Keratinocyte (primary cell): ENCODE data around the gene SCUBE3. TPM values are rescaled to one million over a fixed set of nuclear protein-coding genes. Genes with fewer than 3 reads are reported as not detected.

Experiments
- DNase-seq: peaks from one replicate; pipeline ENCODE4 v3.0.0-alpha.2; 2011; ENCODE audit warnings: low read depth, missing footprints, low spot score
- FAIRE-seq: peaks from 2 replicates; lab custom pipeline; 2011; peaks lifted over from hg19 to GRCh38; lab: Jason Lieb, UNC
- H2AFZ ChIP-seq: 2 replicates; pipeline ENCODE4 v1.6.0; 2012; ENCODE audit warnings: low read length, control low read depth, inconsistent platforms; ENCODE audit not compliant: control insufficient read depth
- H3K27ac ChIP-seq: 2 replicates; pipeline ENCODE4 v1.5.1; 2011; ENCODE audit warnings: low read length; ENCODE audit not compliant: control insufficient read depth, insufficient read depth
- H3K27me3 ChIP-seq: 3 replicates; pipeline ENCODE4 v1.6.0; 2011; ENCODE audit warnings: low read length; ENCODE audit not compliant: control insufficient read depth, insufficient read depth; ENCODE audit errors: extremely low read depth
- H3K36me3 ChIP-seq, 2 experiments: 2 replicates in 1 of 2; 3 replicates in 1 of 2; pipeline ENCODE4 v1.5.1; 2011; ENCODE audit warnings: low read length in 2 of 2, mild to moderate bottlenecking in 1 of 2; ENCODE audit not compliant: control insufficient read depth in 2 of 2, insufficient read depth in 2 of 2; ENCODE audit errors: extremely low read depth in 1 of 2
- H3K4me1 ChIP-seq: 3 replicates; pipeline ENCODE4 v1.5.1; 2011; ENCODE audit warnings: low read length; ENCODE audit not compliant: control insufficient read depth, insufficient read depth; ENCODE audit errors: extremely low read depth
- H3K4me2 ChIP-seq: 3 replicates; pipeline ENCODE4 v1.6.0; 2011; ENCODE audit warnings: low read depth, low read length; ENCODE audit not compliant: control insufficient read depth, insufficient read depth; ENCODE audit errors: extremely low read depth
- H3K4me3 ChIP-seq, 3 experiments: fragments of 200-600 bp in 1 of 3; sonication (generic) in 1 of 3; 2 replicates in 2 of 3; 3 replicates in 1 of 3; pipeline ENCODE4 v1.5.1; 2011 to 2016; ENCODE audit warnings: low read length in 3 of 3, mild to moderate bottlenecking in 3 of 3, control low read depth in 2 of 3, inconsistent platforms in 1 of 3, low read depth in 1 of 3, mixed read lengths in 1 of 3, mixed run types in 1 of 3, moderate library complexity in 1 of 3; ENCODE audit not compliant: control insufficient read depth in 2 of 3, insufficient read depth in 2 of 3; ENCODE audit errors: extremely low read depth in 1 of 3
- H3K79me2 ChIP-seq: 2 replicates; pipeline ENCODE4 v1.6.0; 2012; ENCODE audit warnings: low read length; ENCODE audit not compliant: control insufficient read depth, insufficient read depth
- H3K9ac ChIP-seq: 3 replicates; pipeline ENCODE4 v1.6.0; 2011; ENCODE audit warnings: low read length; ENCODE audit not compliant: control insufficient read depth, insufficient read depth; ENCODE audit errors: extremely low read depth
- H3K9me1 ChIP-seq: 3 replicates; pipeline ENCODE4 v1.6.0; 2011; ENCODE audit warnings: low read length; ENCODE audit not compliant: control insufficient read depth, insufficient read depth; ENCODE audit errors: extremely low read depth
- H3K9me3 ChIP-seq: 2 replicates; pipeline ENCODE4 v1.5.1; 2012; ENCODE audit warnings: low read depth, low read length; ENCODE audit not compliant: control insufficient read depth
- H4K20me1 ChIP-seq: 3 replicates; pipeline ENCODE4 v1.6.0; 2011; ENCODE audit warnings: low read length; ENCODE audit not compliant: control insufficient read depth, insufficient read depth; ENCODE audit errors: extremely low read depth
- CTCF ChIP-seq, 3 experiments: IDR thresholded peaks in 1 of 3; conservative IDR thresholded peaks in 1 of 3; optimal IDR thresholded peaks in 1 of 3; 2 replicates in 2 of 3; 3 replicates in 1 of 3; pipeline versions ENCODE3 to v1.5.1; 2011; ENCODE audit warnings: low read length in 3 of 3, mild to moderate bottlenecking in 3 of 3, moderate library complexity in 2 of 3, control low read depth in 1 of 3, inconsistent platforms in 1 of 3; ENCODE audit not compliant: insufficient read depth in 2 of 3; ENCODE audit errors: extremely low read depth in 1 of 3
- EZH2 ChIP-seq: IDR thresholded peaks from one replicate; pipeline ENCODE4 v1.6.1; 2012; ENCODE audit warnings: inconsistent platforms, mild to moderate bottlenecking, low read length, moderate library complexity
- dilution Hi-C: fragments of 300-500 bp; cut with MboI; formaldehyde crosslinking; loops from one replicate; pipeline ENCODE4 v1.7.0; 2020; ENCODE audit warnings: low sequenced_read_pairs; ENCODE audit not compliant: extremely low pct_ligation_motif_present
- polyA plus RNA-seq, 5 experiments: library from polyadenylated mRNA; depleted of rRNA in 3 of 5; stranded (reverse) in 3 of 5; stranded (forward) in 1 of 5; unstranded in 1 of 5; fragments of >200 nt; gene quantifications; 1 replicate in 1 of 5; 2 replicates in 3 of 5; 3 replicates in 1 of 5; pipeline versions ENCODE4 v1.2.1 to v1.2.3, GENCODE V29; 2011 to 2012; ENCODE audit warnings: missing spikeins in 2 of 5, low read depth in 1 of 5, low replicate concordance in 1 of 5

Gene SCUBE3
- polyA plus RNA-seq, 1 donor (not counting 4 experiments of a cell fraction or from before 2014, with no cell fraction given): 0.01 TPM

GRCh38 chr6:35215665-35216411, 2.1 kb downstream of the SCUBE3 start:
- no peak for DNase-seq
- Histone ChIP-seq H3K4me3 (no peak overlapping the region), H3K9me3 (no peaks in the 10 kb centered on the region), H3K9me1 (no peaks in the 10 kb centered on the region), H3K9ac (no peak overlapping the region), H3K4me1 (peaks cover 3% of the 10 kb centered on the region), H3K27me3 (peaks cover 64% of the 10 kb centered on the region), H3K79me2 (no peaks in the 10 kb centered on the region), H3K36me3 (no peaks in the 10 kb centered on the region), H3K4me2 (no peak overlapping the region), H4K20me1 (no peaks in the 10 kb centered on the region), H3K27ac (no peak overlapping the region), H2AFZ (no peak overlapping the region)
- no peak for FAIRE-seq
- dilution Hi-C loops: no loop called here
- TF ChIP-seq CTCF (optimal IDR thresholded peaks at IDR 0.05 in 1 of 3, IDR thresholded peaks at IDR 0.05 in 1 of 3, conservative IDR thresholded peaks at IDR 0.05 in 1 of 3; ENCODE audit: extremely low read depth in 1 of 3, insufficient read depth in 2 of 3, low read length in 3 of 3): no peak
- no peak for TF ChIP-seq EZH2

GRCh38 chr6:35216412-35216732, 2.6 kb downstream of the SCUBE3 start:
- TF ChIP-seq CTCF (optimal IDR thresholded peaks at IDR 0.05 in 1 of 3, IDR thresholded peaks at IDR 0.05 in 1 of 3, conservative IDR thresholded peaks at IDR 0.05 in 1 of 3; ENCODE audit: extremely low read depth in 1 of 3, insufficient read depth in 2 of 3, low read length in 3 of 3) (no peak), EZH2 (no peak)
- Histone ChIP-seq H2AFZ (no peak overlapping the region), H3K4me1 (peaks cover 3% of the 10 kb centered on the region), H3K9ac (no peak overlapping the region), H3K79me2 (no peaks in the 10 kb centered on the region), H3K27me3 (peaks cover 64% of the 10 kb centered on the region), H4K20me1 (no peaks in the 10 kb centered on the region), H3K36me3 (no peaks in the 10 kb centered on the region), H3K4me3 (no peak overlapping the region), H3K9me3 (no peaks in the 10 kb centered on the region), H3K4me2 (no peak overlapping the region), H3K27ac (no peak overlapping the region), H3K9me1 (no peaks in the 10 kb centered on the region)
- no peak for DNase-seq
- dilution Hi-C loops: no loop called here
- no peak for FAIRE-seq
